K562 (cell line): ENCODE data around the gene RBMS1. TPM values are rescaled to one million over a fixed set of nuclear protein-coding genes. Genes with fewer than 3 reads are reported as not detected.

ENCODE experiments used
- ATAC-seq: fragments of 200-7000 bp; cut with Tn5 transposase; 3 replicates; pipeline ENCODE4 v1.9.1; 2020; ENCODE audit warnings: moderate library complexity
- BruUV-seq: library from RNA; stranded (reverse); fragments of 400-500 nt; replicated peaks from 2 replicates; lab custom pipeline; 2021; lab: Mats Ljungman, UMichigan
- CTCF ChIA-PET: fragments of 300-600 bp; formaldehyde crosslinking; extraction: SDS; loops from one replicate; lab custom pipeline; 2021; ENCODE audit warnings: low intra/inter-chr PET ratio; lab: Yijun Ruan, JAX
- POLR2A ChIA-PET: fragments of 300-600, 350-650 bp; sonication (Branson Sonifier 250); formaldehyde crosslinking; extraction: SDS; loops from one replicate; lab custom pipeline; 2021; ENCODE audit warnings: antibody characterized with exemption, inconsistent platforms; lab: Yijun Ruan, JAX
- DNase-seq, 4 experiments: peaks; one replicate each; pipeline versions ENCODE4 v3.0.0 to v3.0.0-alpha.2; 2011 to 2018; ENCODE audit warnings: low spot score in 3 of 4, mixed read lengths in 3 of 4; ENCODE audit errors: extremely low read depth in 1 of 4
- FAIRE-seq: peaks from 2 replicates; lab custom pipeline; 2011; peaks lifted over from hg19 to GRCh38; lab: Jason Lieb, UNC
- H2AFZ ChIP-seq: 2 replicates; pipeline ENCODE4 v1.6.0; 2011; ENCODE audit warnings: low read depth, low read length, control low read depth, inconsistent platforms
- H3K27ac ChIP-seq: fragments of 200-600 bp; 3 replicates; pipeline ENCODE4 v1.8.0; 2011; ENCODE audit warnings: low read depth, mild to moderate bottlenecking, control low read depth, inconsistent platforms, low read length, moderate library complexity, mixed read lengths; ENCODE audit errors: extremely low read depth
- H3K27me3 ChIP-seq, 2 experiments: fragments of 300-600 bp in 1 of 2; 2 replicates in 1 of 2; 3 replicates in 1 of 2; pipeline versions ENCODE4 v1.6.0 to v1.8.0; 2011; ENCODE audit warnings: inconsistent platforms in 2 of 2, low read length in 2 of 2, mild to moderate bottlenecking in 1 of 2, mixed read lengths in 1 of 2, moderate library complexity in 1 of 2; ENCODE audit not compliant: control insufficient read depth in 2 of 2, insufficient read depth in 2 of 2
- H3K36me3 ChIP-seq: fragments of 300-600 bp; 3 replicates; pipeline ENCODE4 v1.8.0; 2011; ENCODE audit warnings: mild to moderate bottlenecking, low read length, inconsistent platforms; ENCODE audit not compliant: control insufficient read depth, insufficient read depth
- H3K4me1 ChIP-seq, 2 experiments: fragments of 200-600 bp in 1 of 2; replicated peaks in 1 of 2; 2 replicates in 1 of 2; 3 replicates in 1 of 2; pipeline versions ENCODE4 v1.5.1 to v1.8.0; 2011; ENCODE audit warnings: inconsistent platforms in 2 of 2, low read length in 2 of 2, mild to moderate bottlenecking in 1 of 2, mixed read lengths in 1 of 2, moderate library complexity in 1 of 2; ENCODE audit not compliant: control insufficient read depth in 2 of 2, insufficient read depth in 2 of 2
- H3K4me2 ChIP-seq: 2 replicates; pipeline ENCODE4 v1.6.1; 2011; ENCODE audit warnings: low read length, control low read depth, inconsistent platforms, mixed read lengths; ENCODE audit not compliant: insufficient read depth
- H3K4me3 ChIP-seq: fragments of 200-600 bp; sonication (generic), shearing (Covaris generic); 2 replicates; pipeline ENCODE4 v1.5.1; 2016; ENCODE audit warnings: control low read depth, inconsistent platforms
- H3K79me2 ChIP-seq: fragments of 200-600 bp; 3 replicates; pipeline ENCODE4 v1.8.0; 2011; ENCODE audit warnings: low read length, inconsistent platforms; ENCODE audit not compliant: control insufficient read depth, insufficient read depth
- H3K9ac ChIP-seq, 2 experiments: 2 replicates each; pipeline versions ENCODE4 v1.6.0 to v1.6.1; 2011; ENCODE audit warnings: low read depth in 2 of 2, low read length in 2 of 2, control low read depth in 1 of 2, inconsistent platforms in 1 of 2, mild to moderate bottlenecking in 1 of 2, mixed read lengths in 1 of 2; ENCODE audit not compliant: insufficient read depth in 1 of 2
- H3K9me1 ChIP-seq: one replicate; pipeline ENCODE4 v1.6.0; 2011; ENCODE audit warnings: inconsistent platforms, mild to moderate bottlenecking, low read length, moderate library complexity; ENCODE audit not compliant: control insufficient read depth, insufficient read depth
- H3K9me3 ChIP-seq: replicated peaks from 2 replicates; pipeline ENCODE4 v1.5.1; 2011; ENCODE audit warnings: low read depth, low read length, inconsistent platforms; ENCODE audit not compliant: control insufficient read depth, insufficient read depth
- H4K20me1 ChIP-seq: replicated peaks from 2 replicates; pipeline ENCODE4 v1.6.1; 2011; ENCODE audit warnings: low read length, inconsistent platforms, mixed read lengths; ENCODE audit not compliant: control insufficient read depth, insufficient read depth
- BCL6 ChIP-seq: fragments of 250-450 bp; sonication (Bioruptor Pico); IDR thresholded peaks from 2 replicates; pipeline ENCODE4 v1.4.0; 2020
- ETS2 ChIP-seq: IDR thresholded peaks from 2 replicates; pipeline ENCODE4 v1.6.1; 2016; ENCODE audit warnings: borderline replicate concordance, missing genetic modification characterization, mild to moderate bottlenecking, moderate library complexity, missing compliant biosample characterization; ENCODE audit not compliant: poor library complexity, severe bottlenecking
- FOXA1 ChIP-seq: fragments of 450-650 bp; IDR thresholded peaks from 2 replicates; pipeline ENCODE4 v1.6.1; 2016; ENCODE audit warnings: mild to moderate bottlenecking, borderline replicate concordance
- ILF3 ChIP-seq: fragments of 450-650 bp; IDR thresholded peaks from 2 replicates; pipeline ENCODE4 v1.6.1; 2018; ENCODE audit warnings: antibody characterized with exemption, mild to moderate bottlenecking, moderate library complexity, borderline replicate concordance
- JUND ChIP-seq, 2 experiments: IDR thresholded peaks; 2 replicates in 1 of 2; 3 replicates in 1 of 2; pipeline ENCODE4 v1.6.1; 2011; ENCODE audit warnings: borderline replicate concordance in 2 of 2, low read depth in 2 of 2, low read length in 2 of 2, improper control_type of control experiment in 1 of 2, missing biosample characterization in 1 of 2, missing genetic modification characterization in 1 of 2, missing genetic modification reagents in 1 of 2
- MEF2D ChIP-seq: conservative IDR thresholded peaks from 2 replicates; pipeline ENCODE4 v1.6.1; 2016; ENCODE audit warnings: low read depth, missing genetic modification characterization, missing compliant biosample characterization
- MYC ChIP-seq, 2 experiments: fragments of 250-450 bp in 1 of 2; sonication (Bioruptor Pico) in 1 of 2; IDR thresholded peaks; 2 replicates each; pipeline versions ENCODE4 v1.5.1 to v1.6.1; 2012 to 2021; ENCODE audit warnings: low read depth in 2 of 2, borderline replicate concordance in 1 of 2, improper control_type of control experiment in 1 of 2, low read length in 1 of 2, mild to moderate bottlenecking in 1 of 2, moderate library complexity in 1 of 2
- PRDM10 ChIP-seq: fragments of 450-650 bp; IDR thresholded peaks from 2 replicates; pipeline ENCODE4 v1.6.1; 2018; ENCODE audit not compliant: partially characterized antibody
- STAT5B ChIP-seq: fragments of 250-450 bp; sonication (Bioruptor Pico); IDR thresholded peaks from 2 replicates; pipeline ENCODE4 v1.8.0; 2021; ENCODE audit warnings: mild to moderate bottlenecking, inconsistent platforms
- TBP ChIP-seq: optimal IDR thresholded peaks from 2 replicates; pipeline ENCODE3; 2011; ENCODE audit warnings: low read depth, low read length, improper control_type of control experiment
- YBX1 ChIP-seq: fragments of 450-650 bp; IDR thresholded peaks from 2 replicates; pipeline ENCODE4 v1.7.1; 2016; ENCODE audit warnings: mild to moderate bottlenecking
- ZFPM2 ChIP-seq: fragments of 250-450 bp; sonication (Bioruptor Pico); IDR thresholded peaks from 2 replicates; pipeline ENCODE4 v1.5.1; 2022; ENCODE audit warnings: mild to moderate bottlenecking
- ZNF384 ChIP-seq: IDR thresholded peaks from 2 replicates; pipeline ENCODE4 v1.6.1; 2012; ENCODE audit warnings: low read depth, low read length, improper control_type of control experiment
- WGBS: fragments of 100-300 bp; shearing (Covaris generic); methylation state at CpG from one replicate; pipeline ENCODE4 v1.1.6; 2016; ENCODE audit warnings: low coverage, mixed read lengths; ENCODE audit not compliant: insufficient coverage; ENCODE audit errors: missing lambda C conversion rate; 5-methylcytosine and 5-hydroxymethylcytosine counted together
- in situ Hi-C: fragments of 300-500 bp; cut with MboI; formaldehyde crosslinking; loops from 4 replicates; pipeline ENCODE4 v1.15.0; 2018; ENCODE audit warnings: inconsistent platforms, mixed read lengths
- intact Hi-C: fragments of 100-400 bp; cut with micrococcal nuclease; formaldehyde crosslinking; loops from 2 replicates; pipeline ENCODE4 v1.14.2; 2022
- polyA plus RNA-seq, 8 experiments: library from polyadenylated mRNA; depleted of rRNA in 4 of 8; stranded (reverse) in 5 of 8; unstranded in 3 of 8; fragments of >200 nt; fragmentation: Nextera tagmentation in 2 of 8; fragmentation: Illumina TruSeq in 1 of 8; extraction: Ambion mirVana in 2 of 8; extraction: Trizol in 1 of 8; gene quantifications; 2 replicates each; pipeline versions ENCODE4 v1.2.1 to v1.2.3, GENCODE V29; 2011 to 2014; ENCODE audit warnings: inconsistent platforms in 1 of 8, missing spikeins in 1 of 8
- total RNA-seq, 7 experiments: library from RNA; depleted of rRNA in 6 of 7; stranded (reverse); fragments of >200 nt in 6 of 7; fragmentation: Illumina TruSeq in 2 of 7; extraction: Trizol in 2 of 7; gene quantifications; 2 replicates each; pipeline versions ENCODE4 v1.2.1 to v1.2.3, GENCODE V29; 2011 to 2021; ENCODE audit warnings: low replicate concordance in 1 of 7
- TF ChIP-seq, protein P1 (sequence below): fragments of 450-650 bp; IDR thresholded peaks from 2 replicates; pipeline ENCODE4 v1.6.1; 2016; ENCODE audit warnings: antibody characterized with exemption
- TF ChIP-seq, protein P2 (sequence below): fragments of 250-450 bp; sonication (Bioruptor Pico); IDR thresholded peaks from 2 replicates; pipeline ENCODE4 v1.8.0; 2022; ENCODE audit warnings: inconsistent platforms

RBMS1 gene
- total and polyA plus RNA-seq, 9 of the 15 experiments (the other 6 are each of a cell fraction or from before 2014, with no cell fraction given): 0.04 to 0.31 (median 0.09) TPM; not detected in 6

DNA sequence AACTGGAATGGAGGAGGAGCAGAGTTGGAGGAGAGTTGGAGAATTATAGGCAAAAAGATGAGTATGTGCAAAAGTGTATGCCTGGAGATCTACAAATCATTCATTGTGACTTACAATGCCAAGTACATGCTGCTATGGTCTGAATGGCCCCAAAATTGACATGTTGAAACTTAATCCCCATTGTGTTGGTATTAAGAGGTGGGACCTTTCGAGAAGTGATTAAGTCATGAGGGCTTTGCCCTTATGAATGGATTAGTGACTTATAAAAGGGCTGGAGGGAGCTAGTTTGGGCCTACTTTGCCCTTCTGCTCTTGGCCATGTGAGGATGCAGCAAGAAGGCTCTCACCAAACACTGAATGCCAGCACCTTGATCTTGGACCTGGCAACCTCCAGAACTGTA is 6.3 kb upstream of the RBMS1 start (continued):
- TF ChIP-seq, protein P1, sequence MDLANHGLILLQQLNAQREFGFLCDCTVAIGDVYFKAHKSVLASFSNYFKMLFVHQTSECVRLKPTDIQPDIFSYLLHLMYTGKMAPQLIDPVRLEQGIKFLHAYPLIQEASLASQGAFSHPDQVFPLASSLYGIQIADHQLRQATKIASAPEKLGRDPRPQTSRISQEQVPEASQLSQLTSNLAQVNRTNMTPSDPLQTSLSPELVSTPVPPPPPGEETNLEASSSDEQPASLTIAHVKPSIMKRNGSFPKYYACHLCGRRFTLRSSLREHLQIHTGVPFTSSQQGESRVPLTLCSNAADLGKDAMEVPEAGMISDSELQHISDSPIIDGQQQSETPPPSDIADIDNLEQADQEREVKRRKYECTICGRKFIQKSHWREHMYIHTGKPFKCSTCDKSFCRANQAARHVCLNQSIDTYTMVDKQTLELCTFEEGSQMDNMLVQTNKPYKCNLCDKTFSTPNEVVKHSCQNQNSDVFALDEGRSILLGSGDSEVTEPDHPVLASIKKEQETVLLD: no peak
- no peak for TF ChIP-seq ILF3
- TF ChIP-seq STAT5B: no peak
- TF ChIP-seq TBP: no peak
- TF ChIP-seq, all 486 proteins: peak for 0

DNA sequence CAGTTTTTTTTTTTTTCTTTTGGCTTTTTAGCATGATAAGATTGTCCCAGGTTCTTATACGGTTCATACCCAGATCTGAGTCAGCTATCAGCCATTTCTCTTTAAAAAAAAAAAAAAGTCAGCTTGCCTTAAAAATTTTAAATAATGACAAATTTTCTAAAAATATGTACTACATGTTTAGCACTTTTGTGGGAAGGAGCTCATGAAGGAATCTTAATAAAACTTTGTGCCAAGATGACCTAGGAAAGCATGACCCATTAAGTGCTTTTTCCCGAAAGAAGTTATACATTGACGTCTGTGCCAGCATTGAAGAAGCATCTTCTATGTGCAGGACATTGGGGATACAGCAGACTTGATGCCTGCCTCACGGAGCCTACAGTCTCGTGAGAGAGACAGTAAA is 4.5 kb upstream of the RBMS1 start:
- no TSS peak for BruUV-seq
- Histone ChIP-seq H3K79me2 (no peaks in the 10 kb centered on the region), H3K4me2 (no peak overlapping the region), H3K9me1 (no peaks in the 10 kb centered on the region), H3K27me3 (peaks cover 0 to 4% of the 10 kb centered on the region in 2 experiments; a peak in 2 of 5 replicates), H3K4me3 (no peak overlapping the region), H3K4me1 (peaks cover 0 to 6% of the 10 kb centered on the region in 2 experiments; a peak in 2 of 5 replicates), H3K27ac (no peak overlapping the region), H3K9ac (no peak overlapping the region), H3K36me3 (no peaks in the 10 kb centered on the region), H2AFZ (no peak overlapping the region), H3K9me3 (no peaks in the 10 kb centered on the region), H4K20me1 (no peaks in the 10 kb centered on the region)
- intact Hi-C loops (no loop called here), in situ Hi-C loops (no loop called here)
- ChIA-PET CTCF (no interaction called here), POLR2A (no interaction called here)
- no peak for FAIRE-seq
- no peak for DNase-seq
- no peak for ATAC-seq
- WGBS: 5% methylated on average over 5 of the region's 5 CpGs
- TF ChIP-seq, protein P2, sequence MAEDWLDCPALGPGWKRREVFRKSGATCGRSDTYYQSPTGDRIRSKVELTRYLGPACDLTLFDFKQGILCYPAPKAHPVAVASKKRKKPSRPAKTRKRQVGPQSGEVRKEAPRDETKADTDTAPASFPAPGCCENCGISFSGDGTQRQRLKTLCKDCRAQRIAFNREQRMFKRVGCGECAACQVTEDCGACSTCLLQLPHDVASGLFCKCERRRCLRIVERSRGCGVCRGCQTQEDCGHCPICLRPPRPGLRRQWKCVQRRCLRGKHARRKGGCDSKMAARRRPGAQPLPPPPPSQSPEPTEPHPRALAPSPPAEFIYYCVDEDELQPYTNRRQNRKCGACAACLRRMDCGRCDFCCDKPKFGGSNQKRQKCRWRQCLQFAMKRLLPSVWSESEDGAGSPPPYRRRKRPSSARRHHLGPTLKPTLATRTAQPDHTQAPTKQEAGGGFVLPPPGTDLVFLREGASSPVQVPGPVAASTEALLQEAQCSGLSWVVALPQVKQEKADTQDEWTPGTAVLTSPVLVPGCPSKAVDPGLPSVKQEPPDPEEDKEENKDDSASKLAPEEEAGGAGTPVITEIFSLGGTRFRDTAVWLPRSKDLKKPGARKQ: no peak
- TF ChIP-seq JUND (IDR thresholded peaks at IDR 0.05; ENCODE audit: borderline replicate concordance, low read depth, low read length) (no peak), JUND (tag; IDR thresholded peaks at IDR 0.05; ENCODE audit: borderline replicate concordance, low read depth, low read length) (no peak), FOXA1 (no peak), MYC (IDR thresholded peaks at IDR 0.05; ENCODE audit: low read depth, low read length) (no peak), MYC (CRISPR knock-in tag; IDR thresholded peaks at IDR 0.05; ENCODE audit: borderline replicate concordance, low read depth) (no peak), YBX1 (no peak), ZNF384 (no peak), MEF2D (no peak), BCL6 (no peak), PRDM10 (no peak), ETS2 (tag) (no peak), ZFPM2 (CRISPR knock-in tag) (no peak)
